GM13976 (cell line): ENCODE data around the gene TIGD2.

Experiments
- DNase-seq: peaks from one replicate; pipeline ENCODE4 v3.0.0; 2012; ENCODE audit warnings: low spot score
- in situ Hi-C: fragments of 300-500 bp; cut with MboI; formaldehyde crosslinking; loops from one replicate; pipeline ENCODE4 v1.12.0; 2022; ENCODE audit warnings: low sequenced_read_pairs, mixed read lengths, inconsistent platforms; ENCODE audit not compliant: unreplicated experiment
- TF ChIP-seq, protein P1 (sequence below): IDR thresholded peaks from 2 replicates; pipeline ENCODE4 v1.5.1; 2012; ENCODE audit warnings: borderline replicate concordance, mild to moderate bottlenecking; ENCODE audit not compliant: insufficient read depth; ENCODE audit errors: extremely low read depth, missing control alignments, control extremely low read depth

Gene TIGD2

DNA sequence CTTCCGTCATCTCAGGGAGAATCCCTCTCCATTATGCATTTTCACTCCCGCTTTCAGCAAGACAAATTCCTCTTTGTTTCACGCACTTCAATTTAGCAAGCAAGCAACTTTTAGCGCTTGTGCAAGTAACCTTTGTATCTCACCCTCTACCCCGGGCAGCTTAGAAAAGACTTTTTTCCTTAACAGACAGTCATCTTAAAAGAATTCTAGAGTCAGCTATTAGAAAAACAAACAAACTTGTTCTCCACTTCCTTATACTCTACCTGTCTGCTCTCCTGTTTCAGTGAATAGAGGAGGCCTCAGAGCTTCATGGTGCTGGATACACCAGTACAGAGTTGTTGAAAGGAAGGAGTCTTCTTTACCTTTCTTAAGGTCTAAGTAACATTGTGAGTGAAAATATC, 12.1 kb downstream of the TIGD2 start:
- in situ Hi-C loops = no loop called here
- TF ChIP-seq, protein P1, sequence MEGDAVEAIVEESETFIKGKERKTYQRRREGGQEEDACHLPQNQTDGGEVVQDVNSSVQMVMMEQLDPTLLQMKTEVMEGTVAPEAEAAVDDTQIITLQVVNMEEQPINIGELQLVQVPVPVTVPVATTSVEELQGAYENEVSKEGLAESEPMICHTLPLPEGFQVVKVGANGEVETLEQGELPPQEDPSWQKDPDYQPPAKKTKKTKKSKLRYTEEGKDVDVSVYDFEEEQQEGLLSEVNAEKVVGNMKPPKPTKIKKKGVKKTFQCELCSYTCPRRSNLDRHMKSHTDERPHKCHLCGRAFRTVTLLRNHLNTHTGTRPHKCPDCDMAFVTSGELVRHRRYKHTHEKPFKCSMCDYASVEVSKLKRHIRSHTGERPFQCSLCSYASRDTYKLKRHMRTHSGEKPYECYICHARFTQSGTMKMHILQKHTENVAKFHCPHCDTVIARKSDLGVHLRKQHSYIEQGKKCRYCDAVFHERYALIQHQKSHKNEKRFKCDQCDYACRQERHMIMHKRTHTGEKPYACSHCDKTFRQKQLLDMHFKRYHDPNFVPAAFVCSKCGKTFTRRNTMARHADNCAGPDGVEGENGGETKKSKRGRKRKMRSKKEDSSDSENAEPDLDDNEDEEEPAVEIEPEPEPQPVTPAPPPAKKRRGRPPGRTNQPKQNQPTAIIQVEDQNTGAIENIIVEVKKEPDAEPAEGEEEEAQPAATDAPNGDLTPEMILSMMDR = no peak
- no peak for DNase-seq

DNA sequence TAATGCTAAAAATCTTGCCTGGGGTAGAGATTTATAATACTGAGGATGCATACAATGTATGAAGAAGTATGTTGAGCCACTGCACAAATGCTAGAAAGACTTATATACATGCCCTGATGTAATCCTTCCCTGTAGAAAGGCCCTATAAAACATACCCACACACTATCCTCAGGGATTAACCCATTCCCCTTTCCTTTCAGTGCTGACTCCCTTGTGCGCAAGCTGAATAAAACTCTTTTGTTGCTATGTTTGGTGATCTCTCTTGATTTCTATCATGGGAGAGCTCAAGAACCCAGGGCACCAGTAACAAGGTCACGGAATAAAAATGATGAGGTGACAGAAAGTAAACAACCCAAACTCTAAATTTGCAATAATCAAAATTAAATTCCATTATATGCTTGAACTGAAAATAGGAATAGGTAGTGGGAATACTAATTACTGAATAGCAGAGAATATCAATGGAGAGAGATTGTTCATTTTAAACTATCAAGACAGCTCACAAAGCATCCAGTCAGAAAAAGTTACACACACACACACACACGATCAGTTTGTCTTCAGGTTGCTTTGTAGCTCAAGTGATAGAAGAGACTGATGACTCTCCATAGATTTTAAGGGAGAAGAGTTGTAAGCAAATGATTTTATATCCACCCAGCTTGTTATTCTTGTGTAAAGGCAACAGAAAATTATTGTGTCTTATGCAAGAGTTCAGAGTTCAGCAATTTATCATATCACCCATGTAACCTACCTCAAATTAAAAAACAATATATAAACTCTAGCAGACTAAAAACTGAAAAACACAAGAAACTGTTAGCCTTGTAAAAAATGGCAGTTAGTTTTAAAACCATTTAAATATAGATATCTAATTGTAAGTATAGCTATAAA, 14.8 kb downstream of the TIGD2 start:
- DNase-seq = no peak
- TF ChIP-seq, protein P1 = no peak
- in situ Hi-C loops = no loop called here

DNA sequence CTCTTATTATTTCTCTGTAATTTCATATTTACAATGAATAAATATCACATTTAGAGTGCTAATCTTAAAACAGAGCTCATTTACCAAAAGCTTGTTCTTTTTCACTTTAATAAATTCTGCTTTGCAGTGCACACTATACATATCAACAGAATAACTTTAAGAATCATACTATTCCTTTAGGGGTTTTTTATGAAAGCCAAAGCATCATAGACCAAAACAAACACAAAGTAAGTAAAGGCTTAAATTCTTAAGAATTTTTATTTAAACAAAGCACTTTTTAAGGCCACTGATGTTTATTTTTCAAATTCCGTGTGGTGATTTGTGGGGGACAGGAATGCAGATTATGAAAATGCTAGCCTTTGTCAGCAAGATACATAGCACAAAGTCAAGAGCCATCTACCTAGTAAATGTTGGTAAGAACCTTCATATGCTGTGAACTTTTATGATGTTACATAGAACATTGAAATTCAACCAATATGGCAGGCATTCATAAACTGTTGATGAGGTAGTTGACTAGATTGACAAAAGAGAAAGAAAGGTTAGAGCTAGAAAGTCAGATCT, 17.8 kb downstream of the TIGD2 start:
- no peak for DNase-seq
- in situ Hi-C loops = no loop called here
- TF ChIP-seq, protein P1 = no peak

DNA sequence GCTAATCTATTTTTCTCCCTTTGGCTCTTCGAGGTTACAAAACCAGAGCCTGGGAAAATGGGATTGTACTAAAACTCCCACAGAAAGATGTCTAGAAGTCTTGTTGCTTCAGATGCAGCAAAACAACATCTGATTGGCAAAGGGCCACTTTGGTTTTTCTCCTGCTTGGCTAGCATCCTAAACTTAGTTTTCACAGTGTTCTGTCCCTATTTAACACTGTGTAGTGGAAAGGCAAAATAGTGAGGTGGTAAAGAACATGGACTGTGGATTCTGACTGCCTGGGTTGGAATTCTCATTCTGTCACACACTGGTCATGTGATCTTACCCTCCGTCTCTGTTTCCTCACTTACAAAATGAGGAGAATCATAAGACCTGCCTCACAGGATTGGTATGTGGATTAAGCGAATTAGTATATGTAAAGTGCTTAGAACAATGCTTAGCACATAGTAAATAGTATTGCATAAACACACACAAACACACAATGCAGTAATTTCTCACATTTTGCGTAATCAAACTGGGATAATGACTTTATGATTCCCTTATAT, 23.5 kb downstream of the TIGD2 start:
- in situ Hi-C loops = no loop called here
- no peak for DNase-seq
- TF ChIP-seq, protein P1 = no peak

DNA sequence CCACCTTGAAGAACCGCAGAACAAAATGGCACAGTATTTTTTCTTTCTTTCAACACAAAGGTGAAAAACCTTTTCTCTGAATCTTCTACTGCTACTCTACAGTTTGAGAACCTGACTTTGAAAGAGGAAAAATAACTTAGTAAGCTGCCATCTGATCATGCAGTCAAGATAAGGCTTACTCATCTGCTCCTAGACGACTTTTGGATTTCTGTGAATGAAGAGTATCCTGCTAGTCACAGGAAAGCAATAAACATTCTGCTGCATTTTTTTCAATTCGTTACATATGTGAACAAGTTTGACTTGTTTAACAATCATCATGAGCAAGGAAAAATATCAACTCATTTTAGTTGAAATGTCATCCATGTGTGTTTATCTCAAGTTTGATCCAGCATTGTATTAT, 25.2 kb downstream of the TIGD2 start:
- TF ChIP-seq, protein P1 = no peak
- in situ Hi-C loops = no loop called here
- no peak for DNase-seq

DNA sequence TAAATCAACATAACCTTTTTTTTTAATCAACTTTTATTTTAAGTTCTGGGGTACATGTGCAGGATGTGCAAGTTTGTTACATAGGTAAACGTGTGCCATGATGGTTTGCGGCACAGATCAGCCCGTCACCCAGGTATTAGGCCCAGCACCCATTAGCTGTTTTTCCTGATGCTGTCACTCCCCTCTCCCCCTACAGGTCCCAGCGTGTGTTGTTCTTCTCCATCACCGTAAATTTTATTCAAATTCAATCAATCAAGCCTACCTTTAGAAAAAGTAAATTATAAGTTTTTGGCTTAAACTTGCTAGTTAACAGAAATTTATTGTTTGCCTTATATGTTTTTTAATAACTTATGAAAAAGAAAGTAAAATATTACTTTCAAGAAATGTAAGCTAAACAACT, 25.9 kb downstream of the TIGD2 start:
- TF ChIP-seq, protein P1 = no peak
- no peak for DNase-seq
- in situ Hi-C loops = no loop called here
